HepG2 (cell line): ENCODE data around the gene DNAJC11. TPM values are rescaled to one million over a fixed set of nuclear protein-coding genes. Genes with fewer than 3 reads are reported as not detected.

Source experiments
- HIC2 ChIP-seq: sonication (generic); formaldehyde crosslinking; IDR thresholded peaks from 2 replicates; pipeline ENCODE4 v1.9.0; 2022; ENCODE audit warnings: low read depth, missing genetic modification reagents
- ISX ChIP-seq: sonication (generic); formaldehyde crosslinking; conservative IDR thresholded peaks from 2 replicates; pipeline ENCODE4 v1.5.0; 2020; ENCODE audit warnings: missing genetic modification reagents
- KDM5B ChIP-seq: sonication (generic); formaldehyde crosslinking; IDR thresholded peaks from 2 replicates; pipeline ENCODE4 v1.4.0; 2020; ENCODE audit warnings: missing genetic modification reagents, mild to moderate bottlenecking, borderline replicate concordance
- MIXL1 ChIP-seq: IDR thresholded peaks from 2 replicates; pipeline ENCODE4 v1.6.1; 2016
- MXI1 ChIP-seq: IDR thresholded peaks from 3 replicates; pipeline ENCODE4 v1.6.1; 2012; ENCODE audit warnings: low read depth, low read length, inconsistent platforms, borderline replicate concordance
- NCOA5 ChIP-seq: sonication (generic); formaldehyde crosslinking; IDR thresholded peaks from 2 replicates; pipeline ENCODE4 v1.4.0; 2020; ENCODE audit warnings: missing genetic modification reagents
- NRL ChIP-seq: sonication (generic); formaldehyde crosslinking; IDR thresholded peaks from 2 replicates; pipeline ENCODE4 v1.5.0; 2020; ENCODE audit warnings: missing genetic modification reagents, mild to moderate bottlenecking, moderate library complexity, borderline replicate concordance
- RBM39 ChIP-seq: fragments of 200-400 bp; formaldehyde crosslinking; IDR thresholded peaks from one replicate; pipeline ENCODE4 v1.6.1; 2018; ENCODE audit warnings: antibody characterized with exemption, mild to moderate bottlenecking, low read depth, low read length; ENCODE audit not compliant: poor library complexity, severe bottlenecking
- SIN3A ChIP-seq: IDR thresholded peaks from 2 replicates; pipeline ENCODE4 v1.6.1; 2011; ENCODE audit warnings: low read depth, mild to moderate bottlenecking, control low read depth, low read length, borderline replicate concordance
- TBX2 ChIP-seq: sonication (generic); formaldehyde crosslinking; IDR thresholded peaks from 2 replicates; pipeline ENCODE4 v1.5.0; 2020; ENCODE audit warnings: missing genetic modification reagents, mild to moderate bottlenecking, borderline replicate concordance
- TMF1 ChIP-seq: sonication (generic); formaldehyde crosslinking; IDR thresholded peaks from 2 replicates; pipeline ENCODE4 v1.8.1; 2022; ENCODE audit warnings: low read depth, missing genetic modification reagents
- ZNF160 ChIP-seq: sonication (generic); formaldehyde crosslinking; IDR thresholded peaks from 2 replicates; pipeline ENCODE4 v1.8.0; 2022; ENCODE audit warnings: mild to moderate bottlenecking, inconsistent platforms, missing genetic modification reagents
- ZNF598 ChIP-seq: sonication (generic); formaldehyde crosslinking; IDR thresholded peaks from 2 replicates; pipeline ENCODE4 v1.5.1; 2020; ENCODE audit warnings: mild to moderate bottlenecking, missing genetic modification reagents, borderline replicate concordance
- ZNF674 ChIP-seq: sonication (generic); formaldehyde crosslinking; IDR thresholded peaks from 2 replicates; pipeline ENCODE4 v1.5.0; 2020; ENCODE audit warnings: low read depth, mild to moderate bottlenecking, missing genetic modification reagents
- polyA plus RNA-seq, 8 experiments: library from polyadenylated mRNA; depleted of rRNA in 3 of 8; stranded (reverse) in 7 of 8; unstranded in 1 of 8; fragments of >200 nt; fragmentation: Illumina TruSeq in 4 of 8; extraction: Trizol in 4 of 8; gene quantifications; 2 replicates each; pipeline versions ENCODE4 v1.2.1 to v1.2.3, GENCODE V29; 2011 to 2016; ENCODE audit warnings: low read depth in 4 of 8, missing spikeins in 1 of 8, mixed read lengths in 1 of 8; ENCODE audit not compliant: insufficient read depth in 1 of 8
- total RNA-seq, 5 experiments: library from RNA; depleted of rRNA; stranded (reverse); fragments of >200 nt; fragmentation: Illumina TruSeq; extraction: Trizol; gene quantifications; 2 replicates each; pipeline ENCODE4 v1.2.3, GENCODE V29; 2016; ENCODE audit warnings: low read depth in 1 of 5
- TF ChIP-seq, protein P1 (sequence below), 2 experiments: sonication (generic) in 1 of 2; formaldehyde crosslinking in 1 of 2; IDR thresholded peaks; 2 replicates each; pipeline versions ENCODE4 v1.6.1 to v1.9.0; 2014 to 2022; ENCODE audit warnings: antibody characterized with exemption in 1 of 2, borderline replicate concordance in 1 of 2, inconsistent platforms in 1 of 2, low read depth in 1 of 2, missing genetic modification reagents in 1 of 2
- TF ChIP-seq, protein P2 (sequence below): sonication (generic); formaldehyde crosslinking; IDR thresholded peaks from 2 replicates; pipeline ENCODE4 v1.4.0; 2020; ENCODE audit warnings: mild to moderate bottlenecking, missing genetic modification reagents

Gene DNAJC11
- total and polyA plus RNA-seq, 2 of the 13 experiments (the other 11 are each of a cell fraction or from before 2014, with no cell fraction given), result 25.1 to 47.6 TPM

GRCh38 chr1:6624710-6625583, 76.7 kb downstream of the DNAJC11 start, which contains the start of gene THAP3 (continued):
- no peak for TF ChIP-seq ISX (CRISPR knock-in tag)
- TF ChIP-seq KDM5B, result 0 out of 2 replicates have a peak, but pooled peaks have one; percentile 11
- peak; percentile 28 for TF ChIP-seq RBM39
- TF ChIP-seq TMF1 (CRISPR knock-in tag), result no peak
- peak; percentile 66 for TF ChIP-seq ZNF160 (CRISPR knock-in tag)
- TF ChIP-seq ZNF598 (CRISPR knock-in tag), result peak; percentile 74; the same call in 1 of the 2 replicates
- TF ChIP-seq, protein P1, sequence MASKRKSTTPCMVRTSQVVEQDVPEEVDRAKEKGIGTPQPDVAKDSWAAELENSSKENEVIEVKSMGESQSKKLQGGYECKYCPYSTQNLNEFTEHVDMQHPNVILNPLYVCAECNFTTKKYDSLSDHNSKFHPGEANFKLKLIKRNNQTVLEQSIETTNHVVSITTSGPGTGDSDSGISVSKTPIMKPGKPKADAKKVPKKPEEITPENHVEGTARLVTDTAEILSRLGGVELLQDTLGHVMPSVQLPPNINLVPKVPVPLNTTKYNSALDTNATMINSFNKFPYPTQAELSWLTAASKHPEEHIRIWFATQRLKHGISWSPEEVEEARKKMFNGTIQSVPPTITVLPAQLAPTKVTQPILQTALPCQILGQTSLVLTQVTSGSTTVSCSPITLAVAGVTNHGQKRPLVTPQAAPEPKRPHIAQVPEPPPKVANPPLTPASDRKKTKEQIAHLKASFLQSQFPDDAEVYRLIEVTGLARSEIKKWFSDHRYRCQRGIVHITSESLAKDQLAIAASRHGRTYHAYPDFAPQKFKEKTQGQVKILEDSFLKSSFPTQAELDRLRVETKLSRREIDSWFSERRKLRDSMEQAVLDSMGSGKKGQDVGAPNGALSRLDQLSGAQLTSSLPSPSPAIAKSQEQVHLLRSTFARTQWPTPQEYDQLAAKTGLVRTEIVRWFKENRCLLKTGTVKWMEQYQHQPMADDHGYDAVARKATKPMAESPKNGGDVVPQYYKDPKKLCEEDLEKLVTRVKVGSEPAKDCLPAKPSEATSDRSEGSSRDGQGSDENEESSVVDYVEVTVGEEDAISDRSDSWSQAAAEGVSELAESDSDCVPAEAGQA (IDR thresholded peaks at IDR 0.05; ENCODE audit: low read depth), result peak; percentile 64; the same call in 1 of the 2 replicates
- TF ChIP-seq, protein P1 (CRISPR knock-in tag; IDR thresholded peaks at IDR 0.05; ENCODE audit: borderline replicate concordance), result no peak
- TF ChIP-seq HIC2, result 0 out of 2 replicates have a peak, but pooled peaks have one; percentile 21
- TF ChIP-seq, protein P2, sequence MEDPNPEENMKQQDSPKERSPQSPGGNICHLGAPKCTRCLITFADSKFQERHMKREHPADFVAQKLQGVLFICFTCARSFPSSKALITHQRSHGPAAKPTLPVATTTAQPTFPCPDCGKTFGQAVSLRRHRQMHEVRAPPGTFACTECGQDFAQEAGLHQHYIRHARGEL (CRISPR knock-in tag), result no peak
- peak; percentile 45; the same call in 1 of the 2 replicates for TF ChIP-seq TBX2 (CRISPR knock-in tag)
- no peak for TF ChIP-seq NRL (CRISPR knock-in tag)
- no peak for TF ChIP-seq MIXL1
- TF ChIP-seq MXI1, result peak; percentile 50; the same call in 2 of the 3 replicates
- TF ChIP-seq SIN3A, result peak; percentile 56; the same call in 1 of the 2 replicates
- TF ChIP-seq NCOA5 (CRISPR knock-in tag), result no peak
- TF ChIP-seq ZNF674 (CRISPR knock-in tag), result no peak
